H9 (cell line): Measurements from ENCODE around the gene GSTO2. TPM values are rescaled to one million over a fixed set of nuclear protein-coding genes. Genes with fewer than 3 reads are reported as not detected.

Experiments
- DNase-seq: peaks from one replicate; pipeline ENCODE4 v3.0.0-alpha.2; 2017
- H2AFZ ChIP-seq: one replicate; pipeline ENCODE4 v1.6.1; 2013; ENCODE audit warnings: mild to moderate bottlenecking, low read length, control low read depth, moderate library complexity
- H2AK5ac ChIP-seq: 2 replicates; pipeline ENCODE4 v1.6.1; 2013; ENCODE audit warnings: low read length, control low read depth, mixed read lengths; ENCODE audit not compliant: insufficient read length
- H2BK120ac ChIP-seq: one replicate; pipeline ENCODE4 v1.6.1; 2013; ENCODE audit warnings: low read depth, mild to moderate bottlenecking, low read length, control low read depth, inconsistent platforms; ENCODE audit not compliant: poor library complexity, severe bottlenecking
- H2BK12ac ChIP-seq: 2 replicates; pipeline ENCODE4 v1.6.1; 2013; ENCODE audit warnings: low read length, control low read depth, mixed read lengths, low read depth; ENCODE audit not compliant: insufficient read length
- H2BK15ac ChIP-seq: 2 replicates; pipeline ENCODE4 v1.6.1; 2013; ENCODE audit warnings: low read depth, low read length, control low read depth
- H2BK20ac ChIP-seq: one replicate; pipeline ENCODE4 v1.6.1; 2013; ENCODE audit warnings: low read depth, mild to moderate bottlenecking, low read length, control low read depth, inconsistent platforms; ENCODE audit not compliant: poor library complexity, severe bottlenecking
- H2BK5ac ChIP-seq: 2 replicates; pipeline ENCODE4 v1.6.1; 2013; ENCODE audit warnings: low read length, control low read depth, mixed read lengths; ENCODE audit not compliant: insufficient read length
- H3K14ac ChIP-seq: 2 replicates; pipeline ENCODE4 v1.6.1; 2013; ENCODE audit warnings: low read length, control low read depth; ENCODE audit not compliant: insufficient read depth
- H3K18ac ChIP-seq: 2 replicates; pipeline ENCODE4 v1.6.1; 2013; ENCODE audit warnings: low read depth, mild to moderate bottlenecking, mixed read lengths, low read length, control low read depth; ENCODE audit not compliant: insufficient read length
- H3K23ac ChIP-seq: 2 replicates; pipeline ENCODE4 v1.6.1; 2013; ENCODE audit warnings: low read length, control low read depth, mixed read lengths, low read depth; ENCODE audit not compliant: insufficient read length
- H3K23me2 ChIP-seq: 2 replicates; pipeline ENCODE4 v1.6.1; 2013; ENCODE audit warnings: low read depth, mild to moderate bottlenecking, mixed read lengths, low read length, control low read depth; ENCODE audit not compliant: insufficient read length, poor library complexity, severe bottlenecking
- H3K27ac ChIP-seq: 2 replicates; pipeline ENCODE4 v1.5.1; 2013; ENCODE audit warnings: low read length, control low read depth, mixed read lengths, low read depth; ENCODE audit not compliant: insufficient read length
- H3K27me3 ChIP-seq: 2 replicates; pipeline ENCODE4 v1.6.1; 2013; ENCODE audit warnings: low read length, control low read depth, inconsistent platforms; ENCODE audit not compliant: insufficient read depth
- H3K4ac ChIP-seq: 2 replicates; pipeline ENCODE4 v1.6.1; 2013; ENCODE audit warnings: low read depth, mild to moderate bottlenecking, control low read depth, inconsistent platforms, low read length, moderate library complexity
- H3K4me1 ChIP-seq: 2 replicates; pipeline ENCODE4 v1.6.1; 2013; ENCODE audit warnings: low read length, control low read depth, inconsistent platforms; ENCODE audit not compliant: insufficient read depth
- H3K4me2 ChIP-seq: 2 replicates; pipeline ENCODE4 v1.6.1; 2013; ENCODE audit warnings: low read length, control low read depth, mixed read lengths; ENCODE audit not compliant: insufficient read length, insufficient read depth
- H3K56ac ChIP-seq: 2 replicates; pipeline ENCODE4 v1.6.1; 2013; ENCODE audit warnings: low read depth, mild to moderate bottlenecking, mixed read lengths, low read length, control low read depth; ENCODE audit not compliant: insufficient read length
- H3K79me1 ChIP-seq: 2 replicates; pipeline ENCODE4 v1.6.1; 2013; ENCODE audit warnings: low read depth, mild to moderate bottlenecking, moderate library complexity, low read length, control low read depth, inconsistent platforms; ENCODE audit not compliant: insufficient read depth, poor library complexity, severe bottlenecking
- H3K79me2 ChIP-seq: 2 replicates; pipeline ENCODE4 v1.6.1; 2013; ENCODE audit warnings: low read length, control low read depth, inconsistent platforms; ENCODE audit not compliant: insufficient read depth
- H3K9ac ChIP-seq: 2 replicates; pipeline ENCODE4 v1.6.1; 2013; ENCODE audit warnings: low read length, control low read depth, mixed read lengths; ENCODE audit not compliant: insufficient read length; ENCODE audit errors: extremely low read depth
- H3K9me3 ChIP-seq: one replicate; pipeline ENCODE4 v1.6.1; 2013; ENCODE audit warnings: low read depth, low read length, inconsistent platforms; ENCODE audit not compliant: control insufficient read depth
- H3T11ph ChIP-seq: one replicate; pipeline ENCODE4 v1.6.1; 2013; ENCODE audit warnings: mild to moderate bottlenecking, low read length, control low read depth, inconsistent platforms
- H4K20me1 ChIP-seq: one replicate; pipeline ENCODE4 v1.6.1; 2013; ENCODE audit not compliant: control insufficient read depth, insufficient read length, insufficient read depth
- H4K5ac ChIP-seq: 2 replicates; pipeline ENCODE4 v1.6.1; 2013; ENCODE audit warnings: low read depth, mild to moderate bottlenecking, mixed read lengths, low read length, control low read depth; ENCODE audit not compliant: insufficient read length
- H4K8ac ChIP-seq: replicated peaks from 2 replicates; pipeline ENCODE4 v1.6.1; 2013; ENCODE audit warnings: low read length, control low read depth, mixed read lengths, low read depth; ENCODE audit not compliant: insufficient read length
- H4K91ac ChIP-seq: 2 replicates; pipeline ENCODE4 v1.6.1; 2013; ENCODE audit warnings: low read depth, mild to moderate bottlenecking, moderate library complexity, mixed read lengths, low read length, control low read depth; ENCODE audit not compliant: insufficient read length
- H3K27ac Mint-ChIP-seq, 3 experiments: 2 replicates in 2 of 3; 3 replicates in 1 of 3; pipeline ENCODE4 v1.8.0; 2020 to 2021; ENCODE audit warnings: mixed read lengths in 3 of 3, mild to moderate bottlenecking in 1 of 3, moderate library complexity in 1 of 3
- H3K27me3 Mint-ChIP-seq: 2 replicates; pipeline ENCODE4 v1.8.0; 2021; ENCODE audit warnings: low read depth, mild to moderate bottlenecking, moderate library complexity, mixed read lengths
- H3K36me3 Mint-ChIP-seq, 3 experiments: 2 replicates in 2 of 3; 3 replicates in 1 of 3; pipeline ENCODE4 v1.8.0; 2020 to 2021; ENCODE audit warnings: low read depth in 3 of 3, mixed read lengths in 3 of 3; ENCODE audit not compliant: insufficient read depth in 1 of 3
- H3K4me1 Mint-ChIP-seq, 2 experiments: 2 replicates each; pipeline ENCODE4 v1.8.0; 2020; ENCODE audit warnings: mixed read lengths in 2 of 2
- H3K4me3 Mint-ChIP-seq, 2 experiments: 2 replicates in 1 of 2; 3 replicates in 1 of 2; pipeline ENCODE4 v1.8.0; 2020 to 2021; ENCODE audit warnings: mild to moderate bottlenecking in 2 of 2, mixed read lengths in 2 of 2, moderate library complexity in 1 of 2
- H3K9me3 Mint-ChIP-seq, 2 experiments: 2 replicates in 1 of 2; 3 replicates in 1 of 2; pipeline ENCODE4 v1.8.0; 2020; ENCODE audit warnings: mild to moderate bottlenecking in 2 of 2, mixed read lengths in 2 of 2, moderate library complexity in 1 of 2
- WGBS: extraction: QIAGEN DNeasy Blood & Tissue Kit; methylation state at CpG from one replicate; pipeline ENCODE4 v1.1.7; 2013; ENCODE audit warnings: missing lambda C conversion rate, low lambda C conversion rate, mixed read lengths; ENCODE audit not compliant: insufficient read length; ENCODE audit errors: extremely low coverage; 5-methylcytosine and 5-hydroxymethylcytosine counted together
- total RNA-seq: library from RNA; stranded (reverse); gene quantifications from 2 replicates; pipeline ENCODE4 v1.2.1, GENCODE V29; 2021
- TF ChIP-seq, protein P1 (sequence below): fragments of 200-600 bp; sonication (generic); conservative IDR thresholded peaks from 3 replicates; pipeline ENCODE4 v1.8.0; 2021; ENCODE audit warnings: antibody characterized with exemption, mild to moderate bottlenecking

The GSTO2 gene
- total RNA-seq, 1 experiment from 2014 or later: 14.5 TPM

DNA sequence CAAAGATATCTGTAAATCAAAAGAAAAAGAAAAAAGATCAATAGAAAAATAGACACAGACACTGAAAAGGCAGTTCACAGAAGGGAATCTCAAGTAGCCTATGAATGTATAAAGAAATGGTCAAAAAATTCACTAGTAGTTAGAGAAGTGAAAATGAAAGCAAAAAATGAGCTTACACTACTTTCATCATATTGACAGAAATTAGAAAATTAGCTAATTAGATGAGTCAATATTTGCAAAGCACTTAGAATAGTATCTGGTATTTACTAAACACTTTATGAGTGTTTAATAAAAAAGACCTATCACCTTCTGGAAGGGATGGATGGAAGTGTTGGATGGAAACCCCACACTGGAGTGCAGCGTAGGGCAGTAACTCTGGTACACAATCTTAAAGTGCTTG, 82.9 kb downstream of the GSTO2 start:
- no peak overlapping the region for H3K9ac ChIP-seq
- H3K4me1 ChIP-seq: peaks cover 6% of the 10 kb centered on the region; the same call in 1 of the 2 replicates
- no peak overlapping the region for H3K4me2 ChIP-seq
- no peaks in the 10 kb centered on the region for H4K20me1 ChIP-seq
- no peak overlapping the region for H2BK15ac ChIP-seq
- no peak overlapping the region for H2BK5ac ChIP-seq
- no peak overlapping the region for H3K18ac ChIP-seq
- no peak overlapping the region for H3K4ac ChIP-seq
- H3K14ac ChIP-seq: no peak overlapping the region
- H2AK5ac ChIP-seq: no peak overlapping the region
- Mint-ChIP-seq H3K36me3 (no peaks in the 10 kb centered on the region), H3K9me3 (no peaks in the 10 kb centered on the region), H3K4me3 (no peak overlapping the region), H3K27me3 (peaks cover 6% of the 10 kb centered on the region), H3K27ac (no peak overlapping the region), H3K4me1 (peaks cover 5 to 7% of the 10 kb centered on the region in 2 experiments; a peak in 3 of 4 replicates)
- H3K23ac ChIP-seq: no peak overlapping the region
- no peak overlapping the region for H4K8ac ChIP-seq
- H3K79me2 ChIP-seq: no peaks in the 10 kb centered on the region
- no peak for DNase-seq
- H3K79me1 ChIP-seq: no peaks in the 10 kb centered on the region
- no peak overlapping the region for H3K56ac ChIP-seq
- H2BK20ac ChIP-seq: no peak overlapping the region
- no peak overlapping the region for H2BK12ac ChIP-seq
- no CpG with 5 or more reads among the region's 1 CpG for WGBS
- H2BK120ac ChIP-seq: no peak overlapping the region
- no peaks in the 10 kb centered on the region for H3K23me2 ChIP-seq
- H4K91ac ChIP-seq: no peak overlapping the region
- H3K27me3 ChIP-seq: peaks cover 9% of the 10 kb centered on the region
- no peak overlapping the region for H2AFZ ChIP-seq
- no peak overlapping the region for H4K5ac ChIP-seq
- no peak overlapping the region for H3T11ph ChIP-seq
- H3K27ac ChIP-seq: no peak overlapping the region
- TF ChIP-seq, protein P1, sequence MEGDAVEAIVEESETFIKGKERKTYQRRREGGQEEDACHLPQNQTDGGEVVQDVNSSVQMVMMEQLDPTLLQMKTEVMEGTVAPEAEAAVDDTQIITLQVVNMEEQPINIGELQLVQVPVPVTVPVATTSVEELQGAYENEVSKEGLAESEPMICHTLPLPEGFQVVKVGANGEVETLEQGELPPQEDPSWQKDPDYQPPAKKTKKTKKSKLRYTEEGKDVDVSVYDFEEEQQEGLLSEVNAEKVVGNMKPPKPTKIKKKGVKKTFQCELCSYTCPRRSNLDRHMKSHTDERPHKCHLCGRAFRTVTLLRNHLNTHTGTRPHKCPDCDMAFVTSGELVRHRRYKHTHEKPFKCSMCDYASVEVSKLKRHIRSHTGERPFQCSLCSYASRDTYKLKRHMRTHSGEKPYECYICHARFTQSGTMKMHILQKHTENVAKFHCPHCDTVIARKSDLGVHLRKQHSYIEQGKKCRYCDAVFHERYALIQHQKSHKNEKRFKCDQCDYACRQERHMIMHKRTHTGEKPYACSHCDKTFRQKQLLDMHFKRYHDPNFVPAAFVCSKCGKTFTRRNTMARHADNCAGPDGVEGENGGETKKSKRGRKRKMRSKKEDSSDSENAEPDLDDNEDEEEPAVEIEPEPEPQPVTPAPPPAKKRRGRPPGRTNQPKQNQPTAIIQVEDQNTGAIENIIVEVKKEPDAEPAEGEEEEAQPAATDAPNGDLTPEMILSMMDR: no peak
- H3K9me3 ChIP-seq: no peaks in the 10 kb centered on the region
